ENCODE data around the gene MAS1L.

- TF ChIP-seq CTCF (IDR thresholded peaks at IDR 0.05) (no peak), POLR2A (IDR thresholded peaks at IDR 0.05) (no peak)
These were observed 22.4 kb upstream of the MAS1L start for GRCh38 chr6:29510202-29510601.

All from tibial nerve (tissue), 3 donors.